ENCODE measurements around the gene MIF4GD.

Gene MIF4GD

DNA sequence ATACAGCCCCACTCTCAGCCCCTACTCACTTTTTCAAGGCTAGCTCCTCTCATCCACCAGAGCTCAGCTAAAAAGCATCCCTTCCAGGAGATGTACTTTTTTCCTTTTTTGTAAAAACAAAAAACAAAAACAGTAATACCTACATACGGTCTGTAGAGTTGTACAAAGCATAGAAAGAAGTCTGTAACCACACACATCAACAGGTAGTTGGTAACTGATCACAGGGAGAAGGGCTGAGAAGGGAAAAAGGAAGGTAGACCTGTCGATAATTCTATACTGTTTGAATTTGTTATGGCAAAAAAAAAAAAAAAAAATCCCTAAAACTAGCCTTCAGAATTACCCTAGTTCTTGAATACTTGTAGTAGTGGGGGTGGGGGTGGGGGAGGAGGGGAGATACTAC is 17.3 kb upstream of the MIF4GD start:
- TF ChIP-seq TAF1 (IDR thresholded peaks at IDR 0.05; ENCODE audit: borderline replicate concordance, insufficient read depth, low read length) (no peak), SIN3A (IDR thresholded peaks at IDR 0.05; ENCODE audit: borderline replicate concordance, insufficient read depth, low read length) (no peak), FOXP2 (optimal IDR thresholded peaks at IDR 0.05; ENCODE audit: borderline replicate concordance, extremely low read depth, extremely low read length, insufficient read depth) (no peak), POLR2AphosphoS5 (IDR thresholded peaks at IDR 0.05; ENCODE audit: low read depth, low read length) (no peak)
- TF ChIP-seq, protein P1, sequence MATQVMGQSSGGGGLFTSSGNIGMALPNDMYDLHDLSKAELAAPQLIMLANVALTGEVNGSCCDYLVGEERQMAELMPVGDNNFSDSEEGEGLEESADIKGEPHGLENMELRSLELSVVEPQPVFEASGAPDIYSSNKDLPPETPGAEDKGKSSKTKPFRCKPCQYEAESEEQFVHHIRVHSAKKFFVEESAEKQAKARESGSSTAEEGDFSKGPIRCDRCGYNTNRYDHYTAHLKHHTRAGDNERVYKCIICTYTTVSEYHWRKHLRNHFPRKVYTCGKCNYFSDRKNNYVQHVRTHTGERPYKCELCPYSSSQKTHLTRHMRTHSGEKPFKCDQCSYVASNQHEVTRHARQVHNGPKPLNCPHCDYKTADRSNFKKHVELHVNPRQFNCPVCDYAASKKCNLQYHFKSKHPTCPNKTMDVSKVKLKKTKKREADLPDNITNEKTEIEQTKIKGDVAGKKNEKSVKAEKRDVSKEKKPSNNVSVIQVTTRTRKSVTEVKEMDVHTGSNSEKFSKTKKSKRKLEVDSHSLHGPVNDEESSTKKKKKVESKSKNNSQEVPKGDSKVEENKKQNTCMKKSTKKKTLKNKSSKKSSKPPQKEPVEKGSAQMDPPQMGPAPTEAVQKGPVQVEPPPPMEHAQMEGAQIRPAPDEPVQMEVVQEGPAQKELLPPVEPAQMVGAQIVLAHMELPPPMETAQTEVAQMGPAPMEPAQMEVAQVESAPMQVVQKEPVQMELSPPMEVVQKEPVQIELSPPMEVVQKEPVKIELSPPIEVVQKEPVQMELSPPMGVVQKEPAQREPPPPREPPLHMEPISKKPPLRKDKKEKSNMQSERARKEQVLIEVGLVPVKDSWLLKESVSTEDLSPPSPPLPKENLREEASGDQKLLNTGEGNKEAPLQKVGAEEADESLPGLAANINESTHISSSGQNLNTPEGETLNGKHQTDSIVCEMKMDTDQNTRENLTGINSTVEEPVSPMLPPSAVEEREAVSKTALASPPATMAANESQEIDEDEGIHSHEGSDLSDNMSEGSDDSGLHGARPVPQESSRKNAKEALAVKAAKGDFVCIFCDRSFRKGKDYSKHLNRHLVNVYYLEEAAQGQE (IDR thresholded peaks at IDR 0.05; ENCODE audit: insufficient read depth in 1 of 2, low read depth in 2 of 2, low read length in 2 of 2), result no peak

DNA sequence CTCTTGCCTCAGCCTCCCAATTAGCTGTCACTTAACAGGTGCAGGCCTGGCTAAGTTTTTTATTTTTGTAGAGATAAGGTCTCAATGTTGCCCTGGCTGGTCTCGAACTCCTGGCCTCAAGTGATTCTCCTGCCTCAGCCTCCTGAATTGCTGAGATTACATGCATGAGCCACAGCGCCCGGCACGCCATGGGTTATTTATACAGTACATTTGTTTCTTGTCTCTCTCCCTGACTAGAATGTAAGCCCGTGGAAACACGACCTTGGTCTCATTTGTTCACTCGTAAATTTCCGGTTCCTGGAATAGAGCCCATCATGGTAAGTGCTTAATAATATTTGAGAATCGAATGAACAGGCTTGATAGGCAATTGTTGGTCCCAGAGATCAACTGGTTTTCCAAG is 16.2 kb upstream of the MIF4GD start:
- TF ChIP-seq FOXP2 (optimal IDR thresholded peaks at IDR 0.05; ENCODE audit: borderline replicate concordance, extremely low read depth, extremely low read length, insufficient read depth) (no peak), SIN3A (IDR thresholded peaks at IDR 0.05; ENCODE audit: borderline replicate concordance, insufficient read depth, low read length) (no peak), TAF1 (IDR thresholded peaks at IDR 0.05; ENCODE audit: borderline replicate concordance, insufficient read depth, low read length) (no peak), POLR2AphosphoS5 (IDR thresholded peaks at IDR 0.05; ENCODE audit: low read depth, low read length) (no peak)
- TF ChIP-seq, protein P1 (IDR thresholded peaks at IDR 0.05; ENCODE audit: insufficient read depth in 1 of 2, low read depth in 2 of 2, low read length in 2 of 2), result no peak

DNA sequence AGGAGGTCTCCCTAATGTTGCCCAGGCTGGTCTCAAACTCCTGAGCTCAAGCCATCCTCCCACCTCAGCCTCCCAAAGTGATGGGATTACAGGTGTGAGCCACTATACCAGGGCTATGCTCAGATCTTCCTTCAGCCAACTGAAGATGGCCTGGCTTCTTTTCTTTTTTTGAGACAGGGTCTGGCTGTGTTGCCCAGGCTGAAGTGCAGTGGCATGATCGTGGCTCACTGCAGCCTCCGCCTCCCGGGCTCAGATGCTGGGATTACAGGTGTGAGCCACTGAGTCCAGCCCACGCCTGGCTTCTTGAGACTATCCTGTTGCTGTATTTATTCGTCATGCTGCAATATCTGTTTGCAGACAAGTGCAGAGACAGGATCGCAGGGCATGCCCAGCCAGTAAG is 14.1 kb upstream of the MIF4GD start:
- TF ChIP-seq FOXP2 (optimal IDR thresholded peaks at IDR 0.05; ENCODE audit: borderline replicate concordance, extremely low read depth, extremely low read length, insufficient read depth) (no peak), SIN3A (IDR thresholded peaks at IDR 0.05; ENCODE audit: borderline replicate concordance, insufficient read depth, low read length) (no peak)

DNA sequence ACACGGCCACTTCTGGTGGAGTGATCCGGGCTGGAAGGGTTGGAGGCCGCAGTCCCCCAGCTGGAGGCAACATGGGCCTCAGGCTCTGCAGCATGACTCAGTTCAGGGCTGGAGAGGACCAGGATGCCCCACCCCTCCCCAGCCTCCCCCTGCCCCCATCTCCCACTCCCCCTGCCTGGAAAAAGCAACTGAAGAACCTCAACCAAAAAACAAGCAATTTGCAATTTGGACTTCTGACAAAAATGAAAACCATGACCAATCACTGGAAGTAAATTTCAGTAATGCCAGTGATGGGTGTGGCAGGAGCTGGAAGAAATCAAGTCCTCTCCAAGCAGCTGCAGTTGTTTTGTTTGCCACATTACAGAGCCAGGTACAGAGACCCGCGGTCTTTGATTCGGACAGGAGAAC is 6.6 kb upstream of the MIF4GD start:
- TF ChIP-seq, protein P1 (IDR thresholded peaks at IDR 0.05; ENCODE audit: insufficient read depth in 1 of 2, low read depth in 2 of 2, low read length in 2 of 2), result no peak
- TF ChIP-seq TAF1 (IDR thresholded peaks at IDR 0.05; ENCODE audit: borderline replicate concordance, insufficient read depth, low read length) (no peak), SIN3A (IDR thresholded peaks at IDR 0.05; ENCODE audit: borderline replicate concordance, insufficient read depth, low read length) (no peak), POLR2AphosphoS5 (IDR thresholded peaks at IDR 0.05; ENCODE audit: low read depth, low read length) (no peak), FOXP2 (optimal IDR thresholded peaks at IDR 0.05; ENCODE audit: borderline replicate concordance, extremely low read depth, extremely low read length, insufficient read depth) (no peak)

DNA sequence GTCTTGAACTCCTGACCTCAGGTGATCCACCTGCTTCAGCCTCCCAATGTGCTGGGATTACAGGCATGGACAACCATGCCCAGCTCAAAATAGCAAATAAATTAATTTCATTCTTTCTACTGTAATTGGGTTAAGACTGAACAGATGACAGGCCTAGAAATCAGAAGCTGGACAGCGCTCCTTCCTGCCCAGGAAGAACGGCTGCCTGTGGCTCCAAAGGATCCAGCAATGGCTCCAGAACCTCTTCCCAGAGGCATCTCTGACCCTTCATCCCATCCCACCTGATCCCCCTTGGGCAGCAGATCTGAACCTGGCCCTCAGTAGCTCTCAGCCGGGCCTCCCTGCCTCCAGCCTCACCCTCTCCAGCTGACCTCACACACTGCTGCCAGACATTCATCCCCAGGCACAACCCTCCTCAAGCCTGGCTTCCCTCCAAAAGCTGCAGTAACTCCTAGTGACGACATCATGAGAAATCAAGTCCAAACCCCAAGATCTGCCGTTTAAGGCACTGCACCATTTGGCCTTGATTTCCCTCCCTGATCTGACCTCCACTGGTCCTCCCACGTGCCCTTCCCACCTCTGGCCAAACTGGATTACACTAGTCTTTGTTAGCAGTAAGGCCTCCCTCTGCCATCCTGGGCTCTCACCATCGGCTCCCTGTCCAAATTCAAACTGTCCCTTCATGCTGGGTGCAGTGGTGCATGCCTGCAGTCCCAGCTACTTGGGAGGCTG is 3.1 kb upstream of the MIF4GD start:
- TF ChIP-seq TAF1 (IDR thresholded peaks at IDR 0.05; ENCODE audit: borderline replicate concordance, insufficient read depth, low read length), result no peak
- no peak for TF ChIP-seq SIN3A (IDR thresholded peaks at IDR 0.05; ENCODE audit: borderline replicate concordance, insufficient read depth, low read length)
- TF ChIP-seq, protein P1 (IDR thresholded peaks at IDR 0.05; ENCODE audit: insufficient read depth in 1 of 2, low read depth in 2 of 2, low read length in 2 of 2), result peak; percentile 82 to 89
- no peak for TF ChIP-seq FOXP2 (optimal IDR thresholded peaks at IDR 0.05; ENCODE audit: borderline replicate concordance, extremely low read depth, extremely low read length, insufficient read depth)
- no peak for TF ChIP-seq POLR2AphosphoS5 (IDR thresholded peaks at IDR 0.05; ENCODE audit: low read depth, low read length)

Data from PFSK-1 (cell line).